ENCODE data around the gene EHD3. TPM values are rescaled to one million over a fixed set of nuclear protein-coding genes. Genes with fewer than 3 reads are reported as not detected.

Gene EHD3
- total RNA-seq, 1 donor from 2014 or later = 10.7 TPM

DNA sequence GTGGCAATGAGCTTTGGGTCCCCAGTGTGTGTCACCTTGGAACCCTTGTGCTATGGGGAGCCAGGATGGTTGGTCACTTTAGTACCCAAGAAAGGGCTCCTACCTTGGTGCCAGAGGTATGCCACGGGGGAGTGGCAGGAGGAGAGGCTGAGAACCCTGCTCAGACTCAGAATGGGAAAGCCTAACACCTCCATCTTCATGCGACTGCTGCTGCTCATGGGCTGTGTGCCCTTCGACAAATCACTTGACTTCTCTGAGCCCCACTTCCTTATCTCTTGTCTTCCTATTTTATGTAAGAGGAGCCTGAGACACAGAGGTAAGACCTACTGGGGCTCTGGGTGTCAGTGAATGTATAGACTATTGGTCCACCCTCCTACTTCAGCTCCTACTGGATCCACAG lies 25.1 kb downstream of the EHD3 start:
- Mint-ChIP-seq H3K4me1 (peaks cover 6% of the 10 kb centered on the region), H3K27me3 (ENCODE audit: low read depth) (no peaks in the 10 kb centered on the region), H3K27ac (ENCODE audit: unreplicated experiment) (no peak overlapping the region), H3K9me3 (no peaks in the 10 kb centered on the region), H3K36me3 (ENCODE audit: low read depth) (no peaks in the 10 kb centered on the region), H3K4me3 (no peak overlapping the region)
- no peak for DNase-seq (ENCODE audit: low read depth, low spot score)
- TF ChIP-seq, protein P1, sequence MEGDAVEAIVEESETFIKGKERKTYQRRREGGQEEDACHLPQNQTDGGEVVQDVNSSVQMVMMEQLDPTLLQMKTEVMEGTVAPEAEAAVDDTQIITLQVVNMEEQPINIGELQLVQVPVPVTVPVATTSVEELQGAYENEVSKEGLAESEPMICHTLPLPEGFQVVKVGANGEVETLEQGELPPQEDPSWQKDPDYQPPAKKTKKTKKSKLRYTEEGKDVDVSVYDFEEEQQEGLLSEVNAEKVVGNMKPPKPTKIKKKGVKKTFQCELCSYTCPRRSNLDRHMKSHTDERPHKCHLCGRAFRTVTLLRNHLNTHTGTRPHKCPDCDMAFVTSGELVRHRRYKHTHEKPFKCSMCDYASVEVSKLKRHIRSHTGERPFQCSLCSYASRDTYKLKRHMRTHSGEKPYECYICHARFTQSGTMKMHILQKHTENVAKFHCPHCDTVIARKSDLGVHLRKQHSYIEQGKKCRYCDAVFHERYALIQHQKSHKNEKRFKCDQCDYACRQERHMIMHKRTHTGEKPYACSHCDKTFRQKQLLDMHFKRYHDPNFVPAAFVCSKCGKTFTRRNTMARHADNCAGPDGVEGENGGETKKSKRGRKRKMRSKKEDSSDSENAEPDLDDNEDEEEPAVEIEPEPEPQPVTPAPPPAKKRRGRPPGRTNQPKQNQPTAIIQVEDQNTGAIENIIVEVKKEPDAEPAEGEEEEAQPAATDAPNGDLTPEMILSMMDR (conservative IDR thresholded peaks at IDR 0.05) = no peak

DNA sequence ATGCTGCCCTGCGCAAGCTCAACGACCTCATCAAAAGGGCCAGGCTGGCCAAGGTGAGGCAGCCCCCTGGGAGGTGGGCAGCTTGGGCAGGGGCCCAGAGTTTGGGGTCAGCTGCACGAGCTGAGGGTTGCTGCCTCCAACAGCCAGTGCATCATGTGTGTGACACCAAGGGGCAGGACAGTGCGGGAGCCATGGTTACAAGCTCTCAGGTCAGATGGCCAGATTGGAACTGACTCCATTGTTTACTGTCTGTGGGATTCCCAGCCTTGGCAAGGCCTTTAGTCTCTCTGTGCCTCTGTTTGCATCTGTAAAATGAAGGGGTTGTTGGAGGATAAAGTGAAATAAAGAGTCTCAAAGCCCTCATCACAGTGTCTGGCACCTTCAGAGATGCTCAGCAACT lies 26.9 kb downstream of the EHD3 start:
- TF ChIP-seq, protein P1 (conservative IDR thresholded peaks at IDR 0.05) = no peak
- peaks cover 1% of the 10 kb centered on the region for H3K36me3 Mint-ChIP-seq (ENCODE audit: low read depth)
- H3K4me1 Mint-ChIP-seq = peaks cover 6% of the 10 kb centered on the region
- H3K27me3 Mint-ChIP-seq (ENCODE audit: low read depth) = no peaks in the 10 kb centered on the region
- no peak overlapping the region for H3K27ac Mint-ChIP-seq (ENCODE audit: unreplicated experiment)
- H3K9me3 Mint-ChIP-seq = no peaks in the 10 kb centered on the region
- H3K4me3 Mint-ChIP-seq = no peak overlapping the region
- no peak for DNase-seq (ENCODE audit: low read depth, low spot score)

GRCh38 chr2:31263636-31264190 lies 29.8 kb downstream of the EHD3 start:
- Mint-ChIP-seq H3K4me3 (no peak overlapping the region), H3K27ac (ENCODE audit: unreplicated experiment) (no peak overlapping the region), H3K4me1 (no peaks in the 10 kb centered on the region), H3K9me3 (no peaks in the 10 kb centered on the region), H3K27me3 (ENCODE audit: low read depth) (no peaks in the 10 kb centered on the region), H3K36me3 (ENCODE audit: low read depth) (peaks cover 9% of the 10 kb centered on the region)
- no peak for DNase-seq (ENCODE audit: low read depth, low spot score)
- TF ChIP-seq, protein P1 (conservative IDR thresholded peaks at IDR 0.05) = no peak

DNA sequence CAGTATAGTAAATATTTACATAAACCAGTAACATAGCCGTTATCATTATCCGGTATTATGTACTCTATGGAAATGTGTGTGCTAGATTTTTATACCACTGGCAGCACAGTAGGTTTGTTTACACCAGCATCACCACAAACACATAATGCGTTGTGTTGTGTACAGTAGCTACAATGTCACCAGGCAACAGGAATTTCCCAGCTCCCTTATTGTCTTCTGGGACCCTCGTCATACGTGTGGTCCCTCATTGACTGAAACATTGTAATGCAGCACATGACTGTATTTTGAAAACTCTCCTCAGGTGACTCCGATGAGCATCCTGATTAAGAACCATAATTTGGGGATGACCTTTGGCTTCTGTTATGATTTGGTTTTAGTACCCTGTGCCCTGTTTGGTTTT lies 31.3 kb downstream of the EHD3 start:
- TF ChIP-seq, protein P1 (conservative IDR thresholded peaks at IDR 0.05) = no peak
- Mint-ChIP-seq H3K4me3 (no peak overlapping the region), H3K4me1 (no peaks in the 10 kb centered on the region), H3K36me3 (ENCODE audit: low read depth) (peaks cover 9% of the 10 kb centered on the region), H3K9me3 (no peaks in the 10 kb centered on the region), H3K27me3 (ENCODE audit: low read depth) (no peaks in the 10 kb centered on the region), H3K27ac (ENCODE audit: unreplicated experiment) (no peak overlapping the region)
- no peak for DNase-seq (ENCODE audit: low read depth, low spot score)

DNA sequence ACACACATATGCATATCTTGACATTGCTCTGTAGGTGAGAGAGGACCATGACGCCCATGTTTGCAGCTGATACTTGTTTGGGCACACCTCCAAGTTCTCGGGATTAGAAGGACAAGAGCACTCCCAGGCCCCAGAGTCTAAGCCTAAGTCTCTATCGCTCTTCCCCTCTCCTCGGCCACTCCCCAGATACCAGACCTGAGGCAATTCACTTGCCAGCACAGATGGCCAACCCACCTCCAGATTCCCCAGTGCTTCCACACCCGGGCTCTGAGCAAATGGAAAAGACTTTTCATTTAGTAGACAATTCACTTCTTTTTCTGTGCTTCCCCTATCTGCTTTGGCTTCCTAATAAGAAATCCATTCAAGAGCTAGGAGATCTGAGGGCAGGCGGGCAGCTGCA lies 32.9 kb downstream of the EHD3 start:
- H3K27ac Mint-ChIP-seq (ENCODE audit: unreplicated experiment) = no peak overlapping the region

More for the DNA sequence above, 32.9 kb downstream of the EHD3 start:
- TF ChIP-seq, protein P1 (conservative IDR thresholded peaks at IDR 0.05) = no peak
- no peak for DNase-seq (ENCODE audit: low read depth, low spot score)
- H3K9me3 Mint-ChIP-seq = no peaks in the 10 kb centered on the region
- no peaks in the 10 kb centered on the region for H3K27me3 Mint-ChIP-seq (ENCODE audit: low read depth)
- H3K36me3 Mint-ChIP-seq (ENCODE audit: low read depth) = peaks cover 9% of the 10 kb centered on the region
- no peaks in the 10 kb centered on the region for H3K4me1 Mint-ChIP-seq
- no peak overlapping the region for H3K4me3 Mint-ChIP-seq

Measured in neural crest cell (in vitro differentiated cells).